Effector memory CD8-positive, alpha-beta T cell (primary cell): ENCODE data around the gene ARHGAP45.
"Not testable (repeated sequence)": the region's sequence is repeated elsewhere in the genome, so short reads cannot be mapped to it uniquely, and the experiment has no call there.

Experiments
- ATAC-seq: fragments of 150-1000 bp; cut with Tn5 transposase; replicated peaks from 2 replicates; pipeline ENCODE4 v1.10.0; 2021; ENCODE audit warnings: mild to moderate bottlenecking, moderate library complexity
- DNase-seq, 3 experiments: peaks; one replicate each; pipeline ENCODE4 v3.0.0; 2021
- H3K27ac Mint-ChIP-seq, 2 donors: one replicate each; pipeline ENCODE4 v1.8.0; 2022; ENCODE audit warnings: mild to moderate bottlenecking in 2 of 2, mixed read lengths in 2 of 2, moderate library complexity in 2 of 2
- H3K27me3 Mint-ChIP-seq, 2 donors: one replicate each; pipeline ENCODE4 v1.8.0; 2022; ENCODE audit warnings: mixed read lengths in 2 of 2
- H3K36me3 Mint-ChIP-seq: one replicate; pipeline ENCODE4 v1.8.0; 2022; ENCODE audit warnings: mild to moderate bottlenecking, moderate library complexity, mixed read lengths; ENCODE audit not compliant: insufficient read depth
- H3K4me1 Mint-ChIP-seq, 2 donors: one replicate each; pipeline ENCODE4 v1.8.0; 2022; ENCODE audit warnings: low read depth in 2 of 2, mixed read lengths in 2 of 2
- H3K4me3 Mint-ChIP-seq, 2 donors: one replicate each; pipeline ENCODE4 v1.8.0; 2022; ENCODE audit warnings: mild to moderate bottlenecking in 2 of 2, mixed read lengths in 2 of 2, moderate library complexity in 2 of 2
- H3K9me3 Mint-ChIP-seq, 2 donors: one replicate each; pipeline ENCODE4 v1.8.0; 2022; ENCODE audit warnings: mixed read lengths in 2 of 2

ARHGAP45 gene

GRCh38 chr19:1125601-1126467 lies 58.9 kb downstream of the ARHGAP45 start:
- Mint-ChIP-seq H3K9me3 (no peaks in the 10 kb centered on the region), H3K4me3 (no peak overlapping the region), H3K27ac (peak overlapping the region in 1 of 2 donors; percentile 89), H3K27me3 (no peaks in the 10 kb centered on the region), H3K4me1 (peaks cover 10 to 14% of the 10 kb centered on the region in 2 donors), H3K36me3 (peaks cover 33% of the 10 kb centered on the region)
- DNase-seq: no peak
- no peak for ATAC-seq

DNA sequence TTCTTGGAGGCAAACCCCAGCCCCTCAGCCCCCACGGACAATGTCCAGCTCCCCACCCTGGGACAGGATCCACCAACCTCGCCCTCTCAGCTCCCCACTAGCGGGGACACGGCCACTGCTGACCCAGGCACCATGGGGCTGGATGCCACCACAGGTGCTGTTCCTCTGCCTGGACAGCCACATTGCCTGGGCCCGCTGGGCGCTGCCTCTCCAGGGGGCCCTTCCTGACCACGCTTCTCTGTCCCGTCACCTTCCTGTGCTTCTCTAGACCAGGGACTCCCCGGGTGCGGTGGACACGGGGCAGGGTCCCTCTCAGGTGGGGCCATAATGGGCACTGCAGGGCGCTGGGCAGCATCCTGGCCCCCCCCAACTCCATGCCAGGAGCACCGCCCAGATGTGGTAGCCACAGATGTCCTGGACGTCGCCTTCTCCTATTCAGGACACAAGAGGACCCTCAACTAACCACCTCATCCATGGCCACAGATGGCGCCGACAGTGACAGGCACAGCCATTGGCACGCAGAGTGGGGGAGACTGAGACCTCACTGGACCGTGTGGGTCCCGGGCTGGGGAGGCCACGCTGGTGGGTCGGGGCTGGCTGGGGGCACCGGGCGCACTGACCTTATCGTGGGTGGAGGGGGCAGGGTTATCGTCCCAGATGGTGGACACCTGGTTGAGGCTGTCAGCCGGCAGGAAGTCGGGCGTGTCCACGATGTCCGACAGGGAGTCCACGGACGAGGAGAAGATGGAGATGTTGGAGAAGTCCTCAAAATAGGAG lies 60.2 kb downstream of the ARHGAP45 start:
- Mint-ChIP-seq H3K9me3 (no peaks in the 10 kb centered on the region), H3K4me1 (peaks cover 15 to 20% of the 10 kb centered on the region in 2 donors), H3K27ac (no peak overlapping the region), H3K4me3 (peak overlapping the region in 1 of 2 donors; percentile 23), H3K27me3 (no peaks in the 10 kb centered on the region), H3K36me3 (peaks cover 32% of the 10 kb centered on the region)
- no peak for DNase-seq
- no peak for ATAC-seq

GRCh38 chr19:1128106-1128505 lies 61.1 kb downstream of the ARHGAP45 start:
- ATAC-seq (no peak), DNase-seq (no peak)
- Mint-ChIP-seq H3K27me3 (no peaks in the 10 kb centered on the region), H3K27ac (no peak overlapping the region), H3K9me3 (no peaks in the 10 kb centered on the region), H3K36me3 (peaks cover 34% of the 10 kb centered on the region), H3K4me3 (peak overlapping the region in 1 of 2 donors; percentile 41), H3K4me1 (peaks cover 15 to 18% of the 10 kb centered on the region in 2 donors)

DNA sequence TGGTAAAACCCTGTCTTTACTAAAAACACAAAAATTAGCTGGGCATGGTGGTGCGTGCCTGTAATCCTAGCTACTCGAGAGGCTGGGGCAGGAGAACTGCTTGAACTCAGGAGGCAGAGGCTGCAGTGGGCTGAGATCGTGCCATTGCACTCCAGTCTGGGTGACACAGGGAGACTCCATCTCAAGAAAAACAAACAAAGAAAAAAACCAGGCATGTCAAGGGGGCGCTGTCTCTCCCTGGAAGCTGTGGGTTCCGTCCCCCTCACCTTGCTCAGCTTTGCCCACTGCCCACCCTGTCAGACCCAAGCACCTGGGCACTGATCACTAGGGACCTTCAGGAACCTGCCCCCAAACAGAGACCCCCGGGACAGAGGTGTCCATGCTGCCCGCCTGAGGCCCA lies 62.1 kb downstream of the ARHGAP45 start:
- Mint-ChIP-seq H3K4me3 (peak overlapping the region in 1 of 2 donors; percentile 84), H3K27ac (peak overlapping the region; percentile 41 to 69), H3K36me3 (peaks cover 38% of the 10 kb centered on the region), H3K4me1 (peaks cover 22 to 25% of the 10 kb centered on the region in 2 donors)
- DNase-seq, ATAC-seq, H3K9me3 Mint-ChIP-seq, H3K27me3 Mint-ChIP-seq: not testable (repeated sequence)

DNA sequence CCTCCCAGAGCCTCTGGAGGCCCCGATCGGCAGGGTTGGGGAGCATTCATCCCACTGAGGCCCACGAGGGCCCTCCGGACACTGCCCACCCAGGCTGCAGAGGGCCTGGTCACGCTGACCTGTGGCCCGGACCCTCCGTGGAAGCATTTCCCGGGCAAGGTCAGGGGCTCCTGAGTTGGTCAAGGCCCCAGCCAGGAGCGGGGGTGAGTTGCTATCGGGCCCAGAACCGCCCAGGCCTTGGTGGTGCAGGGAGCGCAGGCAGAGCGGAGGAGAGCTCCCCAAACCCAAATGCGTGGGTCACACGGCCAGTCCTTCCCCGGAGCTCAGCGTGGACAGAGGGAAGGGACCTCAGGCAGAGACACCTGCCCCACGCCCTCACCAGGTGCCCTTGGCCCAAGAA lies 62.6 kb downstream of the ARHGAP45 start:
- peaks cover 22 to 25% of the 10 kb centered on the region in 2 donors for H3K4me1 Mint-ChIP-seq
- peak overlapping the region; percentile 41 to 69 for H3K27ac Mint-ChIP-seq
- no peaks in the 10 kb centered on the region for H3K9me3 Mint-ChIP-seq
- H3K36me3 Mint-ChIP-seq: peaks cover 40% of the 10 kb centered on the region
- no peak for DNase-seq
- ATAC-seq: no peak
- peak overlapping the region; percentile 83 to 84 for H3K4me3 Mint-ChIP-seq
- no peaks in the 10 kb centered on the region for H3K27me3 Mint-ChIP-seq

- DNase-seq: peak in 1 of 3 experiments; percentile 34
- Mint-ChIP-seq H3K36me3 (peaks cover 37% of the 10 kb centered on the region), H3K9me3 (no peaks in the 10 kb centered on the region), H3K4me3 (peak overlapping the region; percentile 83 to 84), H3K27me3 (no peaks in the 10 kb centered on the region), H3K4me1 (peaks cover 22 to 27% of the 10 kb centered on the region in 2 donors), H3K27ac (peak overlapping the region; percentile 85 to 94)
- no peak for ATAC-seq
Observed at GRCh38 chr19:1130771-1131717, 64.1 kb downstream of the ARHGAP45 start.

GRCh38 chr19:1131718-1132551 lies 65.0 kb downstream of the ARHGAP45 start:
- DNase-seq: peak; percentile 76 to 81 (median 77)
- peak overlapping the region; percentile 83 to 84 for H3K4me3 Mint-ChIP-seq
- H3K4me1 Mint-ChIP-seq: peaks cover 27 to 28% of the 10 kb centered on the region in 2 donors
- ATAC-seq: peak; percentile 59
- H3K36me3 Mint-ChIP-seq: peaks cover 33% of the 10 kb centered on the region
- H3K27ac Mint-ChIP-seq: peak overlapping the region; percentile 85 to 94
- H3K9me3 Mint-ChIP-seq: no peaks in the 10 kb centered on the region
- no peaks in the 10 kb centered on the region for H3K27me3 Mint-ChIP-seq

GRCh38 chr19:1132552-1133383 lies 65.8 kb downstream of the ARHGAP45 start:
- no peaks in the 10 kb centered on the region for H3K27me3 Mint-ChIP-seq
- H3K27ac Mint-ChIP-seq: peak overlapping the region; percentile 85 to 94
- ATAC-seq: peak; percentile 42
- peaks cover 27 to 28% of the 10 kb centered on the region in 2 donors for H3K4me1 Mint-ChIP-seq
- H3K36me3 Mint-ChIP-seq: peaks cover 26% of the 10 kb centered on the region
- H3K4me3 Mint-ChIP-seq: peak overlapping the region; percentile 83 to 84
- peak; percentile 44 to 59 (median 51) for DNase-seq
- no peaks in the 10 kb centered on the region for H3K9me3 Mint-ChIP-seq

DNA sequence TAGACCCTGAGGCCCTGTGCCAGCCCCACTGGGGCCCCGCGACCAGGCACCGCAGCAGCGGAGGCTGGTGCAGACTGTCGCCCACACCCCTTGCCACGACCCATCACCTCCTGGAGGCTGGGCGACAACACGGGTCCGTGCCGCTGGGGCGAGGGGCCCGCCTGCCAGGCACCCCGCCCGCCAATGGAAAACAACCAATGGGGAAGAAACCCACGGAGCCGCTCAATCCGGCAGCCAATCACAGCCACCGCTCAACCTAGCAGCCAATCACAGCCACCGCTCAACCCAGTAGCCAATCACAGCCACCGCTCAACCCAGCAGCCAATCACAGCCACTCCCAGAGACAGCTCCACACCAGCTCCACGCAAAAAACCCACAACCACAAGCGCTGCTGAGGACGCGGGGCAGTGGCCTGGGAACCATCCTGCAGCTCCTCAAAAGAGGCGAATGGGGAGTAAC lies 66.5 kb downstream of the ARHGAP45 start:
- Mint-ChIP-seq H3K27me3 (no peaks in the 10 kb centered on the region), H3K36me3 (peaks cover 26% of the 10 kb centered on the region), H3K27ac (peak overlapping the region; percentile 85 to 94), H3K4me3 (peak overlapping the region; percentile 83 to 84), H3K4me1 (peaks cover 27 to 28% of the 10 kb centered on the region in 2 donors), H3K9me3 (no peaks in the 10 kb centered on the region)
- DNase-seq (peak; percentile 86 to 87 (median 87)), ATAC-seq (peak; percentile 65)

GRCh38 chr19:1134431-1134830 lies 67.5 kb downstream of the ARHGAP45 start:
- Mint-ChIP-seq H3K4me3 (peak overlapping the region in 1 of 2 donors; percentile 84), H3K36me3 (peaks cover 29% of the 10 kb centered on the region), H3K27ac (no peak overlapping the region), H3K9me3 (no peaks in the 10 kb centered on the region), H3K27me3 (no peaks in the 10 kb centered on the region), H3K4me1 (peaks cover 27 to 28% of the 10 kb centered on the region in 2 donors)
- DNase-seq (no peak), ATAC-seq (no peak)

- Mint-ChIP-seq H3K27me3 (no peaks in the 10 kb centered on the region), H3K9me3 (no peaks in the 10 kb centered on the region), H3K4me1 (peaks cover 21% of the 10 kb centered on the region in 2 donors), H3K36me3 (peaks cover 33% of the 10 kb centered on the region), H3K27ac (peak overlapping the region in 1 of 2 donors; percentile 62), H3K4me3 (no peak overlapping the region)
- DNase-seq (no peak), ATAC-seq (no peak)
Observed at GRCh38 chr19:1135454-1135853, 68.5 kb downstream of the ARHGAP45 start.
